HG02623 (cell line): ENCODE measurements around the gene SERPINA5.
"Not testable (repeated sequence)": the region's sequence is repeated elsewhere in the genome, so short reads cannot be mapped to it uniquely, and the experiment has no call there.

Experiments
- ATAC-seq: cut with Tn5 transposase; IDR thresholded peaks from one replicate; pipeline ENCODE4 v1.9.1; 2021; ENCODE audit warnings: moderate library complexity; ENCODE audit not compliant: unreplicated experiment

The SERPINA5 gene

DNA sequence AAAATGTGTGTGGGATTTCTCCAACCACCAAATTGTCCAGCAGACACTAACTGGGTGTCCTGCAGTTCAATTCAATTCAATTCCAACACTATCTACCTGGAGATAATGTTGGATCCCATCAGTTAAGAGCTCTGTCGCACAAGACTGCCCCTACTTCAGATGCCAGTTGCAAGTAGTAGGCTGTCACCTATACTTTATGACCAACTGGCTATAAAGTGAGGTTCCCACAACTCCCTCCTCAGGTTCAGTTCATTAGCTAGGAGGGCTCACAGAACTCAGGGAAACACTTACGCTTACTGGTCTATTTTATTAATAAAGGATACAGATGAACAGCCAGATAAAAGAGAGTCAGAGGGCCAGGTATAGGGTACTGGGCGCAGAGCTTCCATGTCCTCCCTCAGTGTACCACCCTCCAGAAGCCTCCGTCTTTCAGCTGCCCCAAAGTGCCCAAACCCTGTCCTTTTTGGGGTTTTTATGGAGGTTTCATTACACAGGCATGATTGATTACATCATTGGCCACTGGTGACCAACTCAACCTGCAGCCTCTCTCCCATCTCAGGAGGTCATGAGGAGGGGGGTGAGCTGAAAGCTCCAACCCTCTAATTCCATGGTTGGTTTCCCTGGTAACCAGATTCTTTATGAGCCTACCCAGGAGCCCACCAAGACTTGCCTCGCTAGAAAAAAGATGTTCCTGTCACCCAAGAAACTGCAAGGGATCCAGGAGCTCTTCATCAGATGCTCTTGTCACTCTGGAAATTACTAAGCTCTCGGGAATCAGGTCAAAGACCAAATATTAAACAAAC is 7.5 kb upstream of the SERPINA5 start:
- ATAC-seq: no peak

DNA sequence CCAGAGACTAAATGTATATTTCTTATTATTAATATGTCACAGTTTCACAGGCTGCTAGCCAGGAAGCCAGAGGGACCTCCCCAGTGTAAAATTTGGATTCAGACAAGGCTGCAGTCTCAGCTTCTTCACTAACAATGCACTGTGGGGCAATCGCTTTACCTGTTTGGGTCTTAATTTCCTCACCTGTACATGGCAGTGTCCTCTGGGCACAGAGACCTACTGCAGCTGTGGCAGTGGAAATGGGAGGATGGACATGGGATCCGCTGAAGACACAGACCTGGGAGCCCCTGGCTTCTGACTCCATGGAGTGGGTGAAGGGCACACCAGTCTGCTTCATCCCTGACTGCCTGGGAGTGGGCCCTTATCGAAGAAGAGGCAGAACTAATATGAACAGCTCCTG is 6.9 kb upstream of the SERPINA5 start:
- ATAC-seq: no peak

GRCh38 chr14:94575730-94576585 is 5.3 kb upstream of the SERPINA5 start:
- ATAC-seq: no peak

DNA sequence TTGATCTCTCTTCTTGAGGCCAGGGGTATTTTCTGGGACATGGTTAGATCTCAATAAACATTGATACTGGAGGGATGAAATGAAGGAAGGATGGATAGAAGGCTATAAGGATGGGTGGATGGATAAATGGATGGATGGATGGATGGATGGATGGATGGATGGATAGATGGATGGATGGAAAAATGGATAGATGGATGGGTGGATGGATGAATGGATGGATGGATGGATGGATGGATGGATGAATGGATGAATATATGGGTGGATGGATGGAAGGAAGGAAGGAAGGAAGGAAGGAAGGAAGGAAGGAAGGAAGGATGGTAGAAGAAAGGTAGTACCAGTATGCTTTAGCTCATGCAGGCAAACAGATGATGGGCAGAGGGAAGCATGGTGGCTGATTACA is 3.8 kb upstream of the SERPINA5 start:
- not testable (repeated sequence) for ATAC-seq

GRCh38 chr14:94578712-94579111 is 2.5 kb upstream of the SERPINA5 start:
- no peak for ATAC-seq

GRCh38 chr14:94582199-94582750 is 1.0 kb downstream of the SERPINA5 start:
- ATAC-seq: no peak

- no peak for ATAC-seq
These were observed 1.6 kb downstream of the SERPINA5 start for GRCh38 chr14:94582851-94583250.

DNA sequence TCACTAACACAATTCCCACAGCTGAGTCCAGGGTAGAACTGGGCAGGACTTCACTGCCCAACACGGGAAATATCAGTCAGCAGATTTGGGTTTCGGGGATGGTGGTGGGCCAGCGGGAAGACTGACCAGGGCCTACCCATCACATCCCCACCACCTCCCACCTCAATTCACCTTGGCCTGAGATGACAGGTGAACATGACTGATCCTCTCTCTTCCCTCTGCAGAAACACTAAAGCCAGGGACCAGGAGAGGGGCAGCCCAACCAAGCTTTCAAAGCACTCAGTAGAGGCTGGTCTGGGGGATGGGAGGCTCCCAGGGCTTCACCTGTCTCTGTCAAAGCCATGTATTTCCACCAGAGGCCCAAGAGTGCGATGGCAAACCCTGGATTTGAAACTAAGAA is 2.3 kb downstream of the SERPINA5 start:
- no peak for ATAC-seq

- no peak for ATAC-seq
These were observed 3.5 kb downstream of the SERPINA5 start for GRCh38 chr14:94584591-94585280.

DNA sequence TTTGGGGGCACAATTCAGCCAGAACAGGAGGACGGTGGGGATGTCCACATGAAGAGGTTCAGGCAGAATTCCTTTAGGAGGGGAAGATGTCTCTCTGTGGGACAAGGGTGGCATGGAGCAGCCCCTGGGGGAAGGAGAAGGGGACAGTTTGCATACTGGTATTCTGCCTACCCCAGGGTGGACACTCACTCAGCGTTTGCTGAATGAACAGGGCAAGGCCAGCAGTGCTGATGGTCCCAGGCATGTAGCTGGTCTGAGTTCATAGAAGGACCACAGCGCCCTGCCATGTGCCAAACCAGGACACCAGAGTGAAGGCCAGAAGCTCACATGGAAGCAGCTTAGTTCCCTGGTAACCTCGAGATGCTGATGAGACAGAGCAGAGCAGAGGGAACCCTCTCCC is 5.4 kb downstream of the SERPINA5 start:
- no peak for ATAC-seq

- ATAC-seq: no peak
These were observed 7.1 kb downstream of the SERPINA5 start for GRCh38 chr14:94588311-94588710.

GRCh38 chr14:94591073-94591472 is 9.8 kb downstream of the SERPINA5 start:
- no peak for ATAC-seq

- ATAC-seq: no peak
These were observed 10.6 kb downstream of the SERPINA5 start for GRCh38 chr14:94591871-94592270.

DNA sequence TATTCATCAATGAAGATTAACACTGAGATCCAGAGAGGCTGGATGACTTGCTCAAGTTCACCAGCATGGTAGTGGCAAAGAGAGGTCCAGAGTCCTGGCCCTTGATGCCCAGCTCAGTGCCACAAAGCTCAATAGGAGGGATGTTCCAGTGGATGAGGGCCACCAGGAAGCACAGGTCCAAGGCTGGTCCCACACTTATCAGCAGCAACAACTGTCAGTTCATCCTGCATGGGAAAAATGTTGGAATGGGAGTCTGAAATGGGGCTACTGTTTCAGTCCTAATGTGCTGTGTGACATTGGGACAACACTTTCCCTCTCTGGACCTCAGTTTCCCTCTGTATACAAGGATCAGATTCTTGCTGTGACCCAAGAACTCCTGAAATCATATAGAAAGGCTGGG is 11.2 kb downstream of the SERPINA5 start:
- no peak for ATAC-seq

- no peak for ATAC-seq
These were observed 12.1 kb downstream of the SERPINA5 start for GRCh38 chr14:94593376-94593748.

- no peak for ATAC-seq
These were observed 12.7 kb downstream of the SERPINA5 start for GRCh38 chr14:94593749-94594431.

DNA sequence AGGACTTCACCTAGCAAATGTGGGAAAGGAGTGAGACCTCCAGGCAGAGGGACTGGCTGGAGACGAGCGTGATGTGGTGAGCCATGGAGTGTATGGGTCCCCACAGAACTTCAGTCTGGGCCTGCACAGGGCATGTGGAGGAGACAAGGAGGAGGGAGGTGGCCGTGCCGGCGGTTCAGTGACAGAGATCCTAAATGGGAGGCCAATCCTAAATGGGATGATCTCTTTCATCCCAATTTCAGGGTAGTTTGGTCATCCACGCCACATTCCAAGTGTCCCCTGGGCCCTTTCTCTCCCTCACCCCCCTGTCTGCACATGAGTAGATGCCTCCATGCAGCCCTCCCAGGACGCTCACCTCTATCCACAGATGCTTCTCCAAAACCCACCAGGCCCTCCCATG is 13.2 kb downstream of the SERPINA5 start:
- no peak for ATAC-seq

GRCh38 chr14:94595912-94596311 is 14.7 kb downstream of the SERPINA5 start:
- no peak for ATAC-seq

- no peak for ATAC-seq
These were observed 15.1 kb downstream of the SERPINA5 start for GRCh38 chr14:94596361-94596760.

DNA sequence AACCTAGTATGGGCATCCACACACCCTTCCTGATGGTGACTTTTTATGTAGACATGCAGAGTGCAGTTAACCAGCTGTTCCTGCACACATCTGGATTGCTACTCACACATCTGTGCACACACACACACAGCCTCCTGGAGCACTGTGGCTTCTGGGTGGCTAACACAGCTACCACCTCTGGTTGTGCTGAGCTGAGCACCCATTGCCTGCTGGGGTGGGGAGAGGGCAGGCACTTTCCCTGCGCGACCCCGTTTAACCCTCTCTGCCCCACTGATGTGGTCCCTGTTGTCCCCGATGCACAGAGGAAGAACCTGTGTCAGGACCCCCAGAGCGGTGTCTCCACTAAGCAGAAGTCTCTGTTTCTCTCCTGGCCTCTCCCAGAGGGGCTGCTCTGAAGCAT is 16.6 kb downstream of the SERPINA5 start:
- ATAC-seq: no peak

DNA sequence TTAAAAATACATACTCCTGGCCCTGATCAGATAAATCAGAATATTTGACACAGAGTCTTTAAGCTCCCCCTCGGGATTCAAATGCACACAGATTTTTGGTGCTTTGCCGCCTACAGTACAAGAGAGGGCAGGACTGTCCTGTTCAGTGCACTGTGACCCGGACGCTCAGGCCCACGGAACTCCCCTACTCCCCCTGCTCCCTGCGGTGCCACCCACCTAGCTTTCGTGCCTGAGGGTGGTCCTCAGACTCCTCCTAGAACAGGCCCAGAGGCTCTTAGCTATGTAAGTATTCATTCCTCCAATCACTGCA is 17.2 kb downstream of the SERPINA5 start:
- ATAC-seq: no peak
